ENCODE results near the gene STIL. TPM values are rescaled to one million over a fixed set of nuclear protein-coding genes. Genes with fewer than 3 reads are reported as not detected.

STIL gene
- total RNA-seq, 1 experiment from 2014 or later, result 29.7 TPM

GRCh38 chr1:47302472-47302871 is 11.5 kb downstream of the STIL start:
- H3K36me3 Mint-ChIP-seq, result peaks cover 55% of the 10 kb centered on the region
- ChIA-PET CTCF (no interaction called here), POLR2A (no interaction called here)
- no peak overlapping the region for H3K27ac Mint-ChIP-seq
- ATAC-seq (no peak), DNase-seq (ENCODE audit: low spot score) (no peak)
- H3K9me3 Mint-ChIP-seq, result no peaks in the 10 kb centered on the region
- TF ChIP-seq E2F1 (CRISPR knock-in tag; IDR thresholded peaks at IDR 0.05), result no peak
- TF ChIP-seq, protein P1, sequence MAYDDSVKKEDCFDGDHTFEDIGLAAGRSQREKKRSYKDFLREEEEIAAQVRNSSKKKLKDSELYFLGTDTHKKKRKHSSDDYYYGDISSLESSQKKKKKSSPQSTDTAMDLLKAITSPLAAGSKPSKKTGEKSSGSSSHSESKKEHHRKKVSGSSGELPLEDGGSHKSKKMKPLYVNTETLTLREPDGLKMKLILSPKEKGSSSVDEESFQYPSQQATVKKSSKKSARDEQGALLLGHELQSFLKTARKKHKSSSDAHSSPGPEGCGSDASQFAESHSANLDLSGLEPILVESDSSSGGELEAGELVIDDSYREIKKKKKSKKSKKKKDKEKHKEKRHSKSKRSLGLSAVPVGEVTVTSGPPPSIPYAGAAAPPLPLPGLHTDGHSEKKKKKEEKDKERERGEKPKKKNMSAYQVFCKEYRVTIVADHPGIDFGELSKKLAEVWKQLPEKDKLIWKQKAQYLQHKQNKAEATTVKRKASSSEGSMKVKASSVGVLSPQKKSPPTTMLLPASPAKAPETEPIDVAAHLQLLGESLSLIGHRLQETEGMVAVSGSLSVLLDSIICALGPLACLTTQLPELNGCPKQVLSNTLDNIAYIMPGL (CRISPR knock-in tag; IDR thresholded peaks at IDR 0.05), result no peak
- TF ChIP-seq ZNF416 (CRISPR knock-in tag; IDR thresholded peaks at IDR 0.05), result no peak
- TF ChIP-seq RELA (CRISPR knock-in tag; IDR thresholded peaks at IDR 0.05; ENCODE audit: borderline replicate concordance), result no peak
- no peak for TF ChIP-seq NFE2L1 (CRISPR knock-in tag; IDR thresholded peaks at IDR 0.05)
- TF ChIP-seq ATF1 (CRISPR knock-in tag; IDR thresholded peaks at IDR 0.05), result no peak
- TF ChIP-seq, protein P2, sequence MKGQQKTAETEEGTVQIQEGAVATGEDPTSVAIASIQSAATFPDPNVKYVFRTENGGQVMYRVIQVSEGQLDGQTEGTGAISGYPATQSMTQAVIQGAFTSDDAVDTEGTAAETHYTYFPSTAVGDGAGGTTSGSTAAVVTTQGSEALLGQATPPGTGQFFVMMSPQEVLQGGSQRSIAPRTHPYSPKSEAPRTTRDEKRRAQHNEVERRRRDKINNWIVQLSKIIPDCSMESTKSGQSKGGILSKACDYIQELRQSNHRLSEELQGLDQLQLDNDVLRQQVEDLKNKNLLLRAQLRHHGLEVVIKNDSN (CRISPR knock-in tag; IDR thresholded peaks at IDR 0.05), result no peak
- no peak for TF ChIP-seq ZNF425 (CRISPR knock-in tag; conservative IDR thresholded peaks at IDR 0.05)
- TF ChIP-seq ZNF121 (CRISPR knock-in tag; IDR thresholded peaks at IDR 0.05), result no peak
- no peak for TF ChIP-seq EMX1 (CRISPR knock-in tag; IDR thresholded peaks at IDR 0.05)
- TF ChIP-seq SP1 (CRISPR knock-in tag; conservative IDR thresholded peaks at IDR 0.05), result no peak
- no peak for TF ChIP-seq AFF4 (CRISPR knock-in tag; IDR thresholded peaks at IDR 0.05; ENCODE audit: borderline replicate concordance)
- TF ChIP-seq, protein P3, sequence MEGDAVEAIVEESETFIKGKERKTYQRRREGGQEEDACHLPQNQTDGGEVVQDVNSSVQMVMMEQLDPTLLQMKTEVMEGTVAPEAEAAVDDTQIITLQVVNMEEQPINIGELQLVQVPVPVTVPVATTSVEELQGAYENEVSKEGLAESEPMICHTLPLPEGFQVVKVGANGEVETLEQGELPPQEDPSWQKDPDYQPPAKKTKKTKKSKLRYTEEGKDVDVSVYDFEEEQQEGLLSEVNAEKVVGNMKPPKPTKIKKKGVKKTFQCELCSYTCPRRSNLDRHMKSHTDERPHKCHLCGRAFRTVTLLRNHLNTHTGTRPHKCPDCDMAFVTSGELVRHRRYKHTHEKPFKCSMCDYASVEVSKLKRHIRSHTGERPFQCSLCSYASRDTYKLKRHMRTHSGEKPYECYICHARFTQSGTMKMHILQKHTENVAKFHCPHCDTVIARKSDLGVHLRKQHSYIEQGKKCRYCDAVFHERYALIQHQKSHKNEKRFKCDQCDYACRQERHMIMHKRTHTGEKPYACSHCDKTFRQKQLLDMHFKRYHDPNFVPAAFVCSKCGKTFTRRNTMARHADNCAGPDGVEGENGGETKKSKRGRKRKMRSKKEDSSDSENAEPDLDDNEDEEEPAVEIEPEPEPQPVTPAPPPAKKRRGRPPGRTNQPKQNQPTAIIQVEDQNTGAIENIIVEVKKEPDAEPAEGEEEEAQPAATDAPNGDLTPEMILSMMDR (IDR thresholded peaks at IDR 0.05), result no peak
- no peak for TF ChIP-seq MXD4 (CRISPR knock-in tag; IDR thresholded peaks at IDR 0.05; ENCODE audit: borderline replicate concordance)
- TF ChIP-seq GTF2I (CRISPR knock-in tag; conservative IDR thresholded peaks at IDR 0.05), result no peak
- no peak for TF ChIP-seq ATF6 (CRISPR knock-in tag; IDR thresholded peaks at IDR 0.05)
- no peak overlapping the region for H3K4me3 Mint-ChIP-seq
- no peaks in the 10 kb centered on the region for H3K27me3 Mint-ChIP-seq (ENCODE audit: low read depth)
- peaks cover 14% of the 10 kb centered on the region for H3K4me1 Mint-ChIP-seq
